ENCODE measurements around the gene FBXO28.

FBXO28 gene

DNA sequence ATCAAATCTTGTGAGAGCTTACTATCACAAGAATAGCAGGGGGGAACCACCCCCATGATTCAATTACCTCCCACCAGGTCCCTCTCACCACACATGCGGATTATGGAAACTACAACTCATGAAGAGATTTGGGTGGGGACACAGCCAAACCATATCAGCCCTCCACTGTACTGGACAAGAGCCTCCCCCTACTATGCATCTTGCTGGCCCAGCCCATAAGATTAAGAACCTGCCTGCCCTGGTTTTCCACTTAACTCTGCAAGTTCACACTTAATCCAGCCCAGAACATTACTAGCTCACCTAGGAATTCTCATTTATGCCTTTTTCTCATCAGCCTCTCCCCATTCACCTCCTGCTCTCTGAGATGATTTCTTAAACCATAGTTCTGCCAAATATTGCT is 18.0 kb upstream of the FBXO28 start:
- no peak for DNase-seq

DNA sequence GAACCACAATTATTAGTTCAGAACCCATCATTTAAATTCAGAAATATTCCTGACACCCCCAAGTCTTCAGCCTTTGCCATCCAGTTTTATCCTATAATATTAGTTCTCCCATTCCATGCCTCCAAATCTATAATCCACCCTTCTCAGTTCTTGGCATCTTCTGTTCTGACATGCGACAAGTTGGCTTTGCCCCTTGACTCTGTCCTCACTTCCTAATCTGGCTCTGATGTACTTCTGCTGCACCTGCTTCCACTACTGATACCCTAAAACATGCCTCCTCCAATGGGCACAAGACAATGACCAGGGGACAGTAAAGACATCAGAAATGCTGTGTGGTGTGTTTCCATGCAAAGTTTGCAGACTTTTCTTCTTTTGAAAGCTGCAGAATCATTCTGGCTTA is 17.1 kb upstream of the FBXO28 start:
- DNase-seq: no peak

- no peak for DNase-seq
These were observed 15.9 kb upstream of the FBXO28 start for GRCh38 chr1:224098007-224098406.

- peak; percentile 12 to 55 for DNase-seq
These were observed 7.2 kb upstream of the FBXO28 start for GRCh38 chr1:224106568-224107281.

GRCh38 chr1:224107282-224107625 is 6.7 kb upstream of the FBXO28 start:
- no peak for DNase-seq

DNA sequence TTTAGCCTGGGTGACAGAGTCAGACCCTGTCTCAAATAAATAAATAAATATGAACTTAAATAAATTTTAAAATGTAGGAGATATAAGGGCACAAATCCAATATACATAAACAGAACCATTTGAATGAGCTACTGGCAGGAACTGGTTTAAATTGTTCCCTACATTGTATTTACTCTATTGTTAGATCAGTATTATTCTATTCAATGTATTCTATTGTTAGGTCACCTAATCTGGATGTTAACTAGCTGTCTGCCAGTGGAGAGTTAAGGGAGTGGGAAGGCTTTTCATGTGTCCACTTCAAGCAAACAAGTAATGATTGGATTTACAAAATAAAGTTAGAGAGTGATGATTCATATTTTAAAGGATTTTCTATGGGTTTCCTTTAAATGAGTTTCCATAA is 4.9 kb upstream of the FBXO28 start:
- DNase-seq: no peak

- DNase-seq: no peak
These were observed 3.9 kb upstream of the FBXO28 start for GRCh38 chr1:224109981-224110380.

GRCh38 chr1:224113005-224113404 is 906 bp upstream of the FBXO28 start:
- no peak for DNase-seq

GRCh38 chr1:224113545-224113917 is 380 bp upstream of the FBXO28 start:
- no peak for DNase-seq

DNA sequence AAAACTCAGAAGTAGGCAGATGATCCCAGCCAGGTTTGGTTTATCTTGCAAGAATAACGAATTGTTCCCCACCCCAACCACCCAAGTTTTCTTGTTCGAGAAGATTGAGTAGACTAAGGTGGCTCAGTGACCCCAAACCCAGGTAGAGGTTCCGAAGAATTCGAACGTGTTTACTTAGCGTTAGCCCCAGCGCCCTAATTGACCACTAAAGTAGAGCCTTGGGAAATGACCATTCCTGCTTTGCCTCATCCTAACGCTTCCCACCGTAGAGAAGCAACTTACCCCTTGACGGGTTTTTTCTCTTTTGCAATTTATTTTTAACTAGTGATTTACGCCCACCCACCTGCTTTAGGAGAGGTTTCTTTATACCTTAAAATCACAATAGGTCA is 870 bp downstream of the FBXO28 start:
- no peak for DNase-seq

- peak in 1 of 2 experiments; percentile 68 for DNase-seq
These were observed 2.2 kb downstream of the FBXO28 start for GRCh38 chr1:224116131-224116530.

- DNase-seq: no peak
These were observed 4.8 kb downstream of the FBXO28 start for GRCh38 chr1:224118688-224119087.

- DNase-seq: no peak
These were observed 9.2 kb downstream of the FBXO28 start for GRCh38 chr1:224123136-224123535.

GRCh38 chr1:224124220-224124619 is 10.3 kb downstream of the FBXO28 start:
- no peak for DNase-seq

DNA sequence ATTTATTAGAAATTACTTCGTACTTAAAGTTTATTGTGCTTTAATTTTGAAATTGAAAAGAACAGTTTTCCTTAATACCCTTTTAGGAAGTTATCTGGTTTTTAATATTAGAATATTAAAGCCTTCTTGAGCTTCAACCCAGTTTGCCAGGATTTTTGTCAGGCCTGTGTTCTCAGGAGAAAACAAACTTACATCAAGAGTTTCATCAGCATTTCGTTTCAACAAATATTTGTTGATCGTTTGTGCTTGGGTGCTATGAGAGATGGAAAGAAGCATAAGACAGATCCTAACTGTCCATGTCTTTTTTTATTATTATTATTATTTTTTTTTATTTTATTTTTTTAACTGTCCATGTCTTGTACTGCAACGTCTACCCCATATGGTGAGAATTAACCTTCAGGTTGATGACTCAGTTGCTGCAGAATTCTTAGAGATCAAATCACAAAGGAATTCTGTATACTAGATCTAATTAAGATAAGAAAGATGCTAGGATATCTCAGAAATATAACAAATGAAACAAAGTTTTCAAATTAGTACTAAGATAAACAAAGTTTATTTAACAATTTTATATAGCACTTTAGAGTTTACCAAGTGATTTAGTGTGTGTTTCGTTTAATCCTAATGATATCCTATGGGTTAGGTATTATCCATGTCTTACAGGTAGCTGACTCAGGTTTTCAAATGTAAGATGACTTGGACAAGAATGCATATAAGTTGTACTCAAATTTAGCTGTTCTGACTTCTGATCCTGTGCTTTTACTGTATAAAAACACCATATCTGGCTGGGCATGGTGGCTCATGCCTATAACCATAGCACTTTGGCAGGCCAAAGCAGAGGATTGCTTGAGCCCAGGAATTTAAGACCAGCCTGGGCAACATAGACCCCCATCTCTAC is 14.3 kb downstream of the FBXO28 start:
- DNase-seq: no peak

GRCh38 chr1:224131253-224131652 is 17.3 kb downstream of the FBXO28 start:
- DNase-seq: no peak

- DNase-seq: no peak
These were observed 19.0 kb downstream of the FBXO28 start for GRCh38 chr1:224132901-224133300.

- DNase-seq: no peak
These were observed 19.9 kb downstream of the FBXO28 start for GRCh38 chr1:224133741-224134299.

DNA sequence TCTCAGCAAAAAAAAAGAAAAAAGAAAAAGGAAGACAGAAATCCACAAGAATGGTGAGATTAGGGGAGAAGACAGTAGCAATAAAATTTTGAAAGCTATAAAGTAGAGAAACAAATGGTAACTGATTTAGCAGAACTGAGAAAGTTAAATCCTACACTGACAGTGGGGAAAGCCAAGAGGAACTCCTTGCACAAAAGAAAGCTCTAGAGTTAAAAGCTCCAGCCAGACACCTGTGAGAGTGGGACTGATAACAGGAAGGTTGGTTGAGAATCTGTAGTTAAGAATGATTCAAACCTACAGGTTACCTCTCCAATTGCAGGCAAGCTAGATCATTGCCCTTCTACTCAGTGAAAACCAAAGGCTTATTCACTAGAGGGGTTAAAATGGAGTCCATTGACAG is 23.6 kb downstream of the FBXO28 start:
- DNase-seq: no peak

DNA sequence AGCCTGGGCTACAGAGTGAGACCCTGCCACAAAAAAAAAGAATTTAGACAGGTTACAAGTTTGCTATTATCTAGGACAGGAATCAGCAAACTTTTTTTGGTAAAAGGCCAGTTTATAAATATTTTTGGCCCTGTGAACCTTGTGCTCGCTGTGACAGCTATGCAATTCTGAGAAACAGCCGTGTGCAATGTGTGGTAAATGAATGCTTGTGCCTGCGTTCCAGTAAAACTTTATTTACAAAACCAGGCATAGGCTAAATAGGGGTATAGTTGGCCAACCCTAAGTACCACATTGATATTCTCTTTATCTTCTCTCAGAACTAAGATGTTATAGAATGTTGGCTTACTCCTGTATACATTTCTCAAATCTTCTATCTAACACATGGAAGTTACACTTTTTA is 24.3 kb downstream of the FBXO28 start:
- DNase-seq: no peak

- no peak for DNase-seq
These were observed 27.8 kb downstream of the FBXO28 start for GRCh38 chr1:224141693-224142092.

GRCh38 chr1:224149709-224150108 is 35.8 kb downstream of the FBXO28 start:
- DNase-seq: no peak

- DNase-seq: no peak
These were observed 37.2 kb downstream of the FBXO28 start for GRCh38 chr1:224151117-224151516.

- DNase-seq: no peak
These were observed 43.4 kb downstream of the FBXO28 start for GRCh38 chr1:224157316-224157715.

Data from NCI-H524 (cell line).